ENCODE data around the gene THAP7. TPM values are rescaled to one million over a fixed set of nuclear protein-coding genes. Genes with fewer than 3 reads are reported as not detected.
"Not testable (repeated sequence)": the region's sequence is repeated elsewhere in the genome, so short reads cannot be mapped to it uniquely, and the experiment has no call there.

The THAP7 gene
- total RNA-seq, 1 donor, result 22.9 TPM

DNA sequence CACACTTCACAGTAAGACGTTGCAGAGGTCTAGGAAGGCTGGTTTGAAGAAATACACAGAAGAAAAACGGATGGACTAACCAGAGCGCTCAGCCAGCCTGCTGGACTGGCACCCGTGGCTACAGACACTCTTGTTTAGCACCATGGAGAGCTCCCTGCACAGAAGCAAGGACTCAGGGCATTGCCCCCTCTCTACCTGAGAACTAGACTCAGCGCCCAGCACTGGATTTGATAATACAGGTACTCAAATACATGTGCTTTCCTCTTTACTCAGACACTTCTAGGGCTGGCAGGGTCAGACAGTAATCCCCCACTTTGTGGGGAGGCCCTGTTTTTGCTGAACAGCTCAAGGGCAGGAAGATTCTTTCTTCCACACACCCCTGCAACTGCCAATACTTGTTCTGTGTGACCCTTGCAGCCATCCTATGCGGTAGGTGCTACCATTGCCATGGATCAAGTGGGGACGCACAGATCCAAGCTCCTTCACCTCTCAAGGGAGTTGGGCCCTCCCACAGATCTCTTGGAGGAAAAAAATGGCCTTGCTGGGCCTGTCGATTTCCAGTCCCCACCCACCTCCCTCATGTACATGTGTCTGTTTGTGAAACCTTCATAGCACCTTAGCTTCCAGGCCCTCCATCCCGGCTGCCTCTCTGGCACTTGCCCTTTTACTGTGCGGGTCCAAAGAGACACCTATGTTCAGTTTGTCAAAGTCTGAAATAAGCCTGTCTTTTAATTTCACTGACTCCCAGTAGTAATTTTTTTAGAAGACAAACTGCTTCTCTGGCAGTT lies 7.9 kb upstream of the THAP7 start:
- no peak overlapping the region for H3K4me3 ChIP-seq (ENCODE audit: low read depth, low read length)
- TF ChIP-seq, protein P1, sequence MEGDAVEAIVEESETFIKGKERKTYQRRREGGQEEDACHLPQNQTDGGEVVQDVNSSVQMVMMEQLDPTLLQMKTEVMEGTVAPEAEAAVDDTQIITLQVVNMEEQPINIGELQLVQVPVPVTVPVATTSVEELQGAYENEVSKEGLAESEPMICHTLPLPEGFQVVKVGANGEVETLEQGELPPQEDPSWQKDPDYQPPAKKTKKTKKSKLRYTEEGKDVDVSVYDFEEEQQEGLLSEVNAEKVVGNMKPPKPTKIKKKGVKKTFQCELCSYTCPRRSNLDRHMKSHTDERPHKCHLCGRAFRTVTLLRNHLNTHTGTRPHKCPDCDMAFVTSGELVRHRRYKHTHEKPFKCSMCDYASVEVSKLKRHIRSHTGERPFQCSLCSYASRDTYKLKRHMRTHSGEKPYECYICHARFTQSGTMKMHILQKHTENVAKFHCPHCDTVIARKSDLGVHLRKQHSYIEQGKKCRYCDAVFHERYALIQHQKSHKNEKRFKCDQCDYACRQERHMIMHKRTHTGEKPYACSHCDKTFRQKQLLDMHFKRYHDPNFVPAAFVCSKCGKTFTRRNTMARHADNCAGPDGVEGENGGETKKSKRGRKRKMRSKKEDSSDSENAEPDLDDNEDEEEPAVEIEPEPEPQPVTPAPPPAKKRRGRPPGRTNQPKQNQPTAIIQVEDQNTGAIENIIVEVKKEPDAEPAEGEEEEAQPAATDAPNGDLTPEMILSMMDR (IDR thresholded peaks at IDR 0.05; ENCODE audit: insufficient read depth, low read depth, low read length), result no peak
- peak; percentile 68 for DNase-seq (ENCODE audit: low read depth)

DNA sequence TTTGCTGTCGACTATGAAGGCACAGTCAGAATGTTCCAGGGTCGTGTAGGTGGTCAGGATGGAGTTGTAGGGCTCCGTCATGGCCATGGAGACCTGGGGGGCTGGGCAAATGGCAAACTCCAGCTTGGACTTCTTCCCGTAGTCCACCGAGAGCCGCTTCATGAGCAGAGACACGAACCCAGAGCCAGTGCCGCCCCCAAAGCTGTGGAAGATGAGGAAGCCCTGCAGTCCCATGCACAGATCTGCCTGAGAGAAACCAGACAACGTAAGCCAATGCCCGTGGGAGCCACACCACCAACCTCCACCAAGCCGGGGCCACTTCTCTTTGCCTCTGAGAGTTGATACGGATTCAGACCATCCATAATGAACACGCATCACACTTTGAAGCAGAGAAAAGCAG lies 7.3 kb upstream of the THAP7 start:
- H3K4me3 ChIP-seq (ENCODE audit: low read depth, low read length), result not testable (repeated sequence)

DNA sequence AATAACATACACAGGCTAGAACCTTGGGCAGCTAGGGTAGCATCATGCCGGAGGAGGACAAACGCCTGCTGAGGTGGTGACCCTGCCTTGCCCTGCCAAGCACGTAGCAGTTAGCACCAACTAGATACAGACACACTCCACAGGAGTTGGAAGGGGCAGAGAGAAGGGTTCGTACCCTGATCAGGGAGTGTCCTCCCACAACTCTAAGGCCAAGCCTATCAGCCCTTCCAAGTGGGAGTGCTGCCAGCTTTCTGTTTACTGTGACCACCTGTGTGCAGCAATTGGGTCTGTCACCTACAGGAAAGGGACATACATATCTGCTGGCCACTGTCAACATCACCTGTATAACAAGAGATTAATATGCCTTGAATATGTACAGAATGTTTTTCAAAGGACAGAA lies 1.9 kb upstream of the THAP7 start:
- DNase-seq (ENCODE audit: low read depth), result no peak
- H3K4me3 ChIP-seq (ENCODE audit: low read depth, low read length), result peak overlapping the region; percentile 5
- TF ChIP-seq, protein P1 (IDR thresholded peaks at IDR 0.05; ENCODE audit: insufficient read depth, low read depth, low read length), result no peak

More for the DNA sequence above, 7.3 kb upstream of the THAP7 start:
- DNase-seq (ENCODE audit: low read depth), result not testable (repeated sequence)

DNA sequence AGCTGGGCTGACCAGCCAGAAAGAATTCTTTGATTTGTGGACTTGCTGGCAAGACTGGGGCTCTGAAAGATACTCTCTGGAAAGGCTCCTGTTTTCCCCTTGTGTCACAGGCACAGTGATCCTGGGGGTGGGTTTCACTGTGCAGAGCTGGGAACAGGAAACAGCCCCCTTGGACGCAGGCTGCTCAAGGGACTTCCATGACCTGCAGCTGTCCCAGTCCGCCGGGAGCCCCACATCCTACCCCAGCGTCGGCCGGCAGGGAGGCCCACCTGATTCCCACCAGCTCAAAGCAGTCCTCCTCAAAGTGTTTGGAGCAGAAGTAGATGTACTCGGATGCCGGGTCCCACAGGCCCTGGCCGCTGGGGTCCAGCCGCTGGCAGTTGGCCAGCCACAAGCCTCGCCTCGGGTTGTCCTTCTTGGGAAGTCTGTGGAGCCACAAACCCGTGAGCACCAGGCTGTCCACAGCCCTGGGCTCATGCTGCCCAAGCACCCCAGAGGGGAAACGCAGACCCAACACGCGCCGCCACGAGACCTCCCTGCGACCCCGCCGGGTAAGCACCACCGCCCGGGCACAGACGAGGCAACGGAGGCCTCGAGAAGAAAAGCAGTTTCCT lies 824 bp downstream of the THAP7 start:
- DNase-seq (ENCODE audit: low read depth), result no peak
- TF ChIP-seq, protein P1 (IDR thresholded peaks at IDR 0.05; ENCODE audit: insufficient read depth, low read depth, low read length), result no peak

DNA sequence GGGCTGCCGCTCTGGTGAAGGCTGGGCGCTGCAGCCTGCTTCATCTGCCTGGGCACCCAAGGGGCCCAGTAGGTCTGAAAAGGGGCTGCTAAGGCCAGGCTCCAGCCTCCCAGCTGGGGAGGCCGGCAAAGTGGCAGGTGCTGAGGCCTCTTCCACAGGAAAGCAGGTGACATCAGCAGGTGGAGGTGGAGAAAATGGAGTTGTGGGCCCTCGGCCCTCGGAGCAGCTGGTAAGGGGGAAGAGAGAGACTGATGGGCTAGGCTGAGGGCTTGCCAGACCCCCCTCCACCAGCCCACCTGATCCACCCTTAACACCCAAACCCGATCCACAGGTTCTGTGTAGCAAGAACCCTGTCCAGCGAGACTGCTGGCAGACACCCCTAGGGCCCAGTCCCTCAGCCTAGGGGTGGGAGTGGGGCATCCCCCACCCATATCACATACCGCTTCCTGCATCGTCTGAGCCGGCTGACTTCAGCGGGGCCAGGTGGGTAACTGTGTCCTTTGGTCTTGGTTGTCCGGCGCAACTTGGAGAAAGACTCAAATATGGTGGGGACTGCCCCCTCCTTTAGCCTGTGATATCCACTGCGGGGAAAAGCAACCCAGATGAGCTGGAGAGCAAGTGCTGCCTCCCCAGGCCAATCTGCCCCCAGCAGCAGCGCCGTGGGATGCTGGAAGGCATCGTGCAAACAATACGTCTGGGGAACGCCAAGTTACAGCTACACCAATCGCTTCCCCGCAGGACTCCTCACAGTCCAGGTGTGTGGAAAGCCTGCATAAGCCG lies 1.5 kb downstream of the THAP7 start:
- TF ChIP-seq, protein P1 (IDR thresholded peaks at IDR 0.05; ENCODE audit: insufficient read depth, low read depth, low read length), result no peak
- no peak for DNase-seq (ENCODE audit: low read depth)

More for the DNA sequence above, 824 bp downstream of the THAP7 start:
- peak overlapping the region; percentile 84 for H3K4me3 ChIP-seq (ENCODE audit: low read depth, low read length)

DNA sequence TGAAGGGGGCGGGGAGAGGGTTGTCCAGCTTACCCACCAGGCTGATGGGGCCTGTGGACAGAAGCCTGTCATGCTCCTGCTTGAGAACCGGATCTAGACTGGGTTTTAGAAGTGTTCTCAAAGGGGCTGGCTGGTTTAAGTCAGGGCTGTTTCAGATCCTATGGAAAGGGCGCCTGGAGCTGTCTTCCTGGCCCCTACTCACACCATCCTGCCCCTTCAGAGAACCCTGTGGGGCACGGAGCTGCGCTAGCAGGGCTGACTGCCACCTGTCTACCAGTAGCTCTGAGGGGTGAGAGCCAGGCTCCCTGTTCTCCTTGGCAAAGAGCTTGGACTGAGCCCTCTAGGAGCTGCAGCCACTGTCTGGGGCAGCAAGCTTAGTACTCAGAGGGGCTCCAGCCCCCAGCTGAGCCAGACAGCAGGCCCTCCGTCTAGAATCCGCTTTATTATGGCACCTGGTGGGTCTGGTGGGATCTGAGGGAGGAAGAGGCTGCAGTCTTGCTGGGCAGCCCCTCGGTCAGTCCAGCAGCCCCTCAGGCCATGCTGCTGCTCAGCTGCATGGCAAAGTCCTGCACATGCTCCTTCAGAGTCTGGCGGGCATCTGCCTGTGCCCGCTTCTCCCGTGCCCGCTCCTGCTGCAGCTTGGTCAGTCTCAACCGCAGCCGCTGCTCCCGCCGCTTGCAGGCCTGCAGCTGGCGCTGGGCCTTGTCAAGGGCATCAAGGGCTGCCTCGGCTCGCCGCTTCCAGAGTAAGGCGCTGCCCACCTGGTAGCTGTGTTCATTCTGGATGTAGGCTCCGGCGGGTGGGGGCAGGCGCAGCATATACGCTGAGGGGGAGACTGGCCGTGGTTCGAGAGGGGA lies 2.3 kb downstream of the THAP7 start:
- H3K4me3 ChIP-seq (ENCODE audit: low read depth, low read length), result no peak overlapping the region
- TF ChIP-seq, protein P1 (IDR thresholded peaks at IDR 0.05; ENCODE audit: insufficient read depth, low read depth, low read length), result no peak

More for the DNA sequence above, 1.5 kb downstream of the THAP7 start:
- peak overlapping the region; percentile 84 for H3K4me3 ChIP-seq (ENCODE audit: low read depth, low read length)

More for the DNA sequence above, 2.3 kb downstream of the THAP7 start:
- DNase-seq (ENCODE audit: low read depth), result no peak
